Spleen (tissue), 7 donors: ENCODE measurements around the gene CD34.
A peak's percentile ranks its signal among the peaks of the same experiment; 100 is the strongest.

Source experiments
- POLR2A ChIP-seq, 3 donors: fragments of 450-650 bp; IDR thresholded peaks; one replicate each; pipeline ENCODE4 v1.5.1; 2017; ENCODE audit warnings: antibody characterized with exemption in 3 of 3, mild to moderate bottlenecking in 1 of 3
- TF ChIP-seq, protein P1 (sequence below), 11 experiments: fragments of 200-600 bp in 7 of 11; fragments of 450-650 bp in 4 of 11; sonication (generic) in 4 of 11; IDR thresholded peaks in 8 of 11; conservative IDR thresholded peaks in 3 of 11; 1 replicate in 7 of 11; 2 replicates in 4 of 11; pipeline versions ENCODE4 v1.4.0 to v1.8.0; 2016 to 2021; ENCODE audit warnings: antibody characterized with exemption in 11 of 11, inconsistent platforms in 4 of 11, mild to moderate bottlenecking in 1 of 11
- donor health status: DM: no; HTN: no; CAD: no; lungs with moderate emphysema.
- donor health status: DM: no; HTN: no; CAD: no.
- donor health status: DM: no; HTN: no; CAD: no.

DNA sequence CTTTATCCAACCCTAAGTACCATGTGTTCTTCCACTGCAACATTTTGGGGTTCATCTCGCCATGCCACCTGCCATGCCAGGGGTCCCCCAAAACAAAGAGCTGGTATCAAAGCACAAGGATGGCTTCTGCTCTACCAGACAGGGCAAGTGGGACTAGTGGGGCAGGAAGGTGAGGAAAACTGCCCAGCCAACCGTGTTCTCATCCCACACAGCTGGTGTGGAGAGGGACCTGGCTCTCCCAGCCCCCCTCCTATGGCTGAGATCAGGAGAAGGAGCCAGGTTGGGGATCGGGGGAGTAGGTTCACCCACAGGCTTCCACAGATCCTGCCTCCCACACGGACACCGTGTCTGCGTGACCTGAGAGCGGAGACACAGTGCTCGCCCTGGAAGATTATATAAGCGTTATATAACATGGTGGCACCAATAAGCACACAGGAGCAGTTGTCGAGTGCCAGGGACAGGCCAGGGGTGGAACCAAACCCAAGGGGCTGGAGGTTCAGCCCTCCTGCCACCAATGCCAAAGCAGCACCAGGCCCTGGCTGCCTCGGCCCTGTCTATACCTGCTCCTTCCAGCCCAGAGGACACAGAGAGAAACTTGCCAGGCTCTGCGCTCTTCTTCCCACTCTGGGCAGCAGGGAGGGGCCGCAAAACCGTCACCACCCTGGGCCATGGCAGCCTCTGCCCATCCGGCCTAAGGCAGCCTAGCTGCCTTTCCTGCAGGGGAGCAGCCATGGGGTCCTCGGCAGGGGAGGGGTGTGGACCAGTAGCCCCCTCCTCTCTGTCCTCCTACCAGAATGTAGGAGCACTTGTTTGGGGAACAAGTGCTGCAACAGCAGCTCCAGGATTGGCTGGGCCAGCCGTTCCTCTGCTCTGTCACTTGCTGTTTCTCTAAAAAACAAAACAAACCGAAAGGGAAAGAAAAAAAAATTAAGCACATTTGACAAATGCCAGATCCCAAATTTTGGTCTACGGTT is 43.5 kb downstream of the CD34 start:
- peak in 1 of 3 donors; percentile 42 for TF ChIP-seq POLR2A (IDR thresholded peaks at IDR 0.05)
- TF ChIP-seq, protein P1, sequence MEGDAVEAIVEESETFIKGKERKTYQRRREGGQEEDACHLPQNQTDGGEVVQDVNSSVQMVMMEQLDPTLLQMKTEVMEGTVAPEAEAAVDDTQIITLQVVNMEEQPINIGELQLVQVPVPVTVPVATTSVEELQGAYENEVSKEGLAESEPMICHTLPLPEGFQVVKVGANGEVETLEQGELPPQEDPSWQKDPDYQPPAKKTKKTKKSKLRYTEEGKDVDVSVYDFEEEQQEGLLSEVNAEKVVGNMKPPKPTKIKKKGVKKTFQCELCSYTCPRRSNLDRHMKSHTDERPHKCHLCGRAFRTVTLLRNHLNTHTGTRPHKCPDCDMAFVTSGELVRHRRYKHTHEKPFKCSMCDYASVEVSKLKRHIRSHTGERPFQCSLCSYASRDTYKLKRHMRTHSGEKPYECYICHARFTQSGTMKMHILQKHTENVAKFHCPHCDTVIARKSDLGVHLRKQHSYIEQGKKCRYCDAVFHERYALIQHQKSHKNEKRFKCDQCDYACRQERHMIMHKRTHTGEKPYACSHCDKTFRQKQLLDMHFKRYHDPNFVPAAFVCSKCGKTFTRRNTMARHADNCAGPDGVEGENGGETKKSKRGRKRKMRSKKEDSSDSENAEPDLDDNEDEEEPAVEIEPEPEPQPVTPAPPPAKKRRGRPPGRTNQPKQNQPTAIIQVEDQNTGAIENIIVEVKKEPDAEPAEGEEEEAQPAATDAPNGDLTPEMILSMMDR (IDR thresholded peaks at IDR 0.05 in 8 of 11, conservative IDR thresholded peaks at IDR 0.05 in 3 of 11) = peak in 1 of 11 experiments; percentile 19
